Nephron progenitor cell (in vitro differentiated cells): Measurements from ENCODE around the gene MTIF3.

ENCODE experiments used
- DNase-seq: peaks from one replicate; pipeline ENCODE4 v3.0.0; 2021
- H3K27ac Mint-ChIP-seq: 2 replicates; pipeline ENCODE4 v1.8.0; 2021; ENCODE audit warnings: mild to moderate bottlenecking, moderate library complexity, mixed read lengths
- H3K27me3 Mint-ChIP-seq: 2 replicates; pipeline ENCODE4 v1.8.0; 2021; ENCODE audit warnings: mild to moderate bottlenecking, low read depth, mixed read lengths; ENCODE audit not compliant: poor library complexity
- H3K36me3 Mint-ChIP-seq: 2 replicates; pipeline ENCODE4 v1.8.0; 2021; ENCODE audit warnings: low read depth, mixed read lengths
- H3K4me1 Mint-ChIP-seq: 2 replicates; pipeline ENCODE4 v1.8.0; 2021; ENCODE audit warnings: mixed read lengths
- H3K4me3 Mint-ChIP-seq: 2 replicates; pipeline ENCODE4 v1.8.0; 2021; ENCODE audit warnings: mild to moderate bottlenecking, moderate library complexity, mixed read lengths
- H3K9me3 Mint-ChIP-seq: 2 replicates; pipeline ENCODE4 v1.8.0; 2021; ENCODE audit warnings: mild to moderate bottlenecking, moderate library complexity, mixed read lengths
- TF ChIP-seq, protein P1 (sequence below): fragments of 200-600 bp; sonication (generic); IDR thresholded peaks from 2 replicates; pipeline ENCODE4 v1.5.0; 2021; ENCODE audit warnings: antibody characterized with exemption

The MTIF3 gene

DNA sequence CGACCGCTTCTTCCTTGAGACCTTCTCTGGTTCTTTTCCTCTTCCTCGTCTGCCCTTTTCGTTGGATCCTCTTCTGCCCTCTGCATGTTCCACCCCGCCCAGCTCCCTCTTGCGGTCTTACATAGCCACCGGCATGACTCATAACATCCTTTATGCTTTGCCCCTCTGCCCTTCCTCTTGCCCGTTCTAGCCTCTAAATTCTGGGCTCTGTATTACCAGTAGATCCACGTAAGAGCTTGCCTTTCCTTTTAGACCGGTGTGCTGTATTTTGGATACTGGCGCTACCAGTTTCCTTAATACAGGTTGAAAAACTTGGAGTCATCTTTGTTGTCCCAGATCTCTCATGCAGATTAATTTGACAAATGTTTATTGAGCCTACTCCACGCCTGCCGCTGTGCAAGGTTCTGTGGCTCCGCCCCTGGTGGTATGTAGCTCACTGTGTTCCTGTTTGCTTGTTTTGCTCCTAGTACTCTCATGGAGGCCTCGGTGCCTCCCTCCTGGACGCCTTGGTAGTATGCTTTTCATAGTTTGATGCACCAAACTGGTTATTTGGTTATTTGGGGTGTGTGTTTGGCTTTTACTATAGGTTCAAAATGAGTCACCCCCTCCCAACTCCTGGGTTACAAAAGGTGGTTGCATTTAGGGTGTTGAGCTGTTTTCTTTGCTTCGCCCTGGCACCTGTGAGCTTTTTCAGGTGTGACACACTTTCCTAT, 24.3 kb downstream of the MTIF3 start:
- Mint-ChIP-seq H3K4me1 (peaks cover 52% of the 10 kb centered on the region), H3K9me3 (no peaks in the 10 kb centered on the region), H3K27me3 (peaks cover 2% of the 10 kb centered on the region), H3K27ac (peak overlapping the region; percentile 33), H3K4me3 (peak overlapping the region; percentile 79), H3K36me3 (peaks cover 29% of the 10 kb centered on the region)
- peak; percentile 40 for DNase-seq
- TF ChIP-seq, protein P1, sequence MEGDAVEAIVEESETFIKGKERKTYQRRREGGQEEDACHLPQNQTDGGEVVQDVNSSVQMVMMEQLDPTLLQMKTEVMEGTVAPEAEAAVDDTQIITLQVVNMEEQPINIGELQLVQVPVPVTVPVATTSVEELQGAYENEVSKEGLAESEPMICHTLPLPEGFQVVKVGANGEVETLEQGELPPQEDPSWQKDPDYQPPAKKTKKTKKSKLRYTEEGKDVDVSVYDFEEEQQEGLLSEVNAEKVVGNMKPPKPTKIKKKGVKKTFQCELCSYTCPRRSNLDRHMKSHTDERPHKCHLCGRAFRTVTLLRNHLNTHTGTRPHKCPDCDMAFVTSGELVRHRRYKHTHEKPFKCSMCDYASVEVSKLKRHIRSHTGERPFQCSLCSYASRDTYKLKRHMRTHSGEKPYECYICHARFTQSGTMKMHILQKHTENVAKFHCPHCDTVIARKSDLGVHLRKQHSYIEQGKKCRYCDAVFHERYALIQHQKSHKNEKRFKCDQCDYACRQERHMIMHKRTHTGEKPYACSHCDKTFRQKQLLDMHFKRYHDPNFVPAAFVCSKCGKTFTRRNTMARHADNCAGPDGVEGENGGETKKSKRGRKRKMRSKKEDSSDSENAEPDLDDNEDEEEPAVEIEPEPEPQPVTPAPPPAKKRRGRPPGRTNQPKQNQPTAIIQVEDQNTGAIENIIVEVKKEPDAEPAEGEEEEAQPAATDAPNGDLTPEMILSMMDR, result peak; percentile 29

DNA sequence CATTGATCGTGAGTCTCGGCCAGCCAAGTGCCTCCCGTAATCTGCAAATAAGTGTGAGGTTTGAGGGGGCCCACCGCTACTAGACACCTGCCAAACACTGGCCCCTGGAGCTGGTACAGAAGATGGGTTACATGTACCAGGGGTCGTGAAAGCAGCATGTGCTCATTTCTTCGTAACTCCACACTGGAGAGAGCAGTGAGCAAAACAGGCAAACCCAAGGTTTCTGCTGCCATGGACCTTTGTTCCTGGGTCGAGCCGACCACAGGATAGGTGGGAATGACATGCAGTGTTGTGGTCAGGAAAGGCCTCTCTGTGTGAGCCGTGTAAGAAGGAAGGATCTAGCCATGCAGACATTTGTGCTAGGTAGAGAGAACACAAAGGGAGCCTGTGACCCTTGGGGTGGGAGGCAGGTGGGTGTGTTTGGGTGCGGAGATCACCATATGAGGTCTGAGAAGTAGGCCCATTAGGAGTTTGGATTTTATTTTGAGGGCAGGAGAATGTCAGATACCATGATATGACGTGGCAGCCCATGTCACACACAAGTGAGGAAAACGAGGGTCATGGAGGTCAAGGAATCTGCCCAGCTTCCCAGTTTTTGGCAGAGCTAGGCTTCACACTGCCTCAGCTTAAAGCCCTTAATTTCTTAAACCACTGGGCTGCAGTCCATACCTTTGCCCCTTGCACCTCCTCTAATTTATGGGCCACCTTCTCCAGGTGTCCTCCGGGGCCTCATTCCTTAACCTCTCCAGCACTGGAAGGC, 25.0 kb downstream of the MTIF3 start:
- TF ChIP-seq, protein P1, result no peak
- no peak for DNase-seq
- peaks cover 21% of the 10 kb centered on the region for H3K36me3 Mint-ChIP-seq
- peak overlapping the region; percentile 79 for H3K4me3 Mint-ChIP-seq
- H3K4me1 Mint-ChIP-seq, result peaks cover 52% of the 10 kb centered on the region
- no peaks in the 10 kb centered on the region for H3K9me3 Mint-ChIP-seq
- H3K27me3 Mint-ChIP-seq, result peaks cover 2% of the 10 kb centered on the region
- peak overlapping the region; percentile 52 for H3K27ac Mint-ChIP-seq

DNA sequence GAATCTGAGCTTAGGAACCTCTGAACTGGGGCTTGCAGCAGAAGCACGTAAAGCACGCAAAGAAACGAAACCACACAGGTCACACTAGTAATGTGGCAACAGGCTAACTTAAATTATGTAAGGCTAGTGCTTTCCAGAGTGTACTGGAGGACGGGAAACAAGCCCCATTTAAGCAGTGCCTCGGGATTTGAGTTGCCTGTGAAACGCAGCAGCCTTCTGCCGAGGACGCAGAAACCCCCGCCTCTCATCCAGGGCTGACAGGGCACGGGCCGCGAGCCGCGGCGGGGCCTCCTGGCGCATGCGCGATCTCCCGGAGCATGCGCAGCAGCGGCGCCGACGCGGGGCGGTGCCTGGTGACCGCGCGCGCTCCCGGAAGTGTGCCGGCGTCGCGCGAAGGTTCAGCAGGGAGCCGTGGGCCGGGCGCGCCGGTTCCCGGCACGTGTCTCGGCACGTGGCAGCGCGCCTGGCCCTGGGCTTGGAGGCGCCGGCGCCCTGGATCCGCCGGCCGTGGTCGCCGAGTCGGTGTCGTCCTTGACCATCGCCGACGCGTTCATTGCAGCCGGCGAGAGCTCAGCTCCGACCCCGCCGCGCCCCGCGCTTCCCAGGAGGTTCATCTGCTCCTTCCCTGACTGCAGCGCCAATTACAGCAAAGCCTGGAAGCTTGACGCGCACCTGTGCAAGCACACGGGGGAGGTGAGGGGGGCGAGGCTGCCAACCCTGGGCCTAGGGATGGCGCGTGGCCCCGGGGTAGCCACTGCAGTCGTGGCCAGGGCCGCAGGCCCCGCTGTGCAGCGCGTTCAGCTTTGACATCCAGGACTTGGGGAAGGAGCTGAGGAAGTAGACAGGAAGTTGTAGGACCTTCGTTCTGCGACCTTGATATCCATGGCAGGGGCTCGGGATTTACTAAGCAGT, 25.9 kb downstream of the MTIF3 start, which contains the start of gene GTF3A:
GTF3A (plus strand) TSS at position 374 of the 912 bp plus-strand sequence.
- TF ChIP-seq, protein P1, result no peak
- no peaks in the 10 kb centered on the region for H3K9me3 Mint-ChIP-seq
- DNase-seq, result peak; percentile 88
- H3K27ac Mint-ChIP-seq, result peak within 1 kb of the TSS; percentile 52
- peaks cover 16% of the 10 kb centered on the region for H3K36me3 Mint-ChIP-seq
- H3K4me3 Mint-ChIP-seq, result peak within 1 kb of the TSS; percentile 79
- peaks cover 52% of the 10 kb centered on the region for H3K4me1 Mint-ChIP-seq
- H3K27me3 Mint-ChIP-seq, result peaks cover 3% of the 10 kb centered on the region

DNA sequence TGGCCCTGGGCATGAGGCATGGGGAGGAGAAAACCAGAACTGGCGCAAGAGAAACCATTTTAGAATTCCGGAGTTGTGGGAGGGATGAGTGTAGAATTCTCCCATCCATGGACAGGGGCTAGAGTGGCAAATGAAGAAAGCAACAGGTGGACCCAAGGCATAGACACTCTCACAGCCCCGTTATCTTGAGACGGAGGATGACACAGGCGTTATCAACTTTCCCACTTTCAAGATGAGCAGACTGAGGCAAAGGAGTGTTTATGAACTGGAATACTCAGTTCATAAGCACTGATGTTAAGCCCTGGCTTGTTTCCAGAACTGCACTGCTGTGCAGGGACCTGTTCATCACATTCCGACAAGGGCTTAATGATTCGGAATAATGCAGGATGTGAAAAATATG, 27.0 kb downstream of the MTIF3 start:
- H3K9me3 Mint-ChIP-seq, result no peaks in the 10 kb centered on the region
- H3K27ac Mint-ChIP-seq, result no peak overlapping the region
- peaks cover 7% of the 10 kb centered on the region for H3K27me3 Mint-ChIP-seq
- peaks cover 13% of the 10 kb centered on the region for H3K36me3 Mint-ChIP-seq
- TF ChIP-seq, protein P1, result no peak
- peaks cover 50% of the 10 kb centered on the region for H3K4me1 Mint-ChIP-seq
- no peak for DNase-seq
- H3K4me3 Mint-ChIP-seq, result peak overlapping the region; percentile 77

DNA sequence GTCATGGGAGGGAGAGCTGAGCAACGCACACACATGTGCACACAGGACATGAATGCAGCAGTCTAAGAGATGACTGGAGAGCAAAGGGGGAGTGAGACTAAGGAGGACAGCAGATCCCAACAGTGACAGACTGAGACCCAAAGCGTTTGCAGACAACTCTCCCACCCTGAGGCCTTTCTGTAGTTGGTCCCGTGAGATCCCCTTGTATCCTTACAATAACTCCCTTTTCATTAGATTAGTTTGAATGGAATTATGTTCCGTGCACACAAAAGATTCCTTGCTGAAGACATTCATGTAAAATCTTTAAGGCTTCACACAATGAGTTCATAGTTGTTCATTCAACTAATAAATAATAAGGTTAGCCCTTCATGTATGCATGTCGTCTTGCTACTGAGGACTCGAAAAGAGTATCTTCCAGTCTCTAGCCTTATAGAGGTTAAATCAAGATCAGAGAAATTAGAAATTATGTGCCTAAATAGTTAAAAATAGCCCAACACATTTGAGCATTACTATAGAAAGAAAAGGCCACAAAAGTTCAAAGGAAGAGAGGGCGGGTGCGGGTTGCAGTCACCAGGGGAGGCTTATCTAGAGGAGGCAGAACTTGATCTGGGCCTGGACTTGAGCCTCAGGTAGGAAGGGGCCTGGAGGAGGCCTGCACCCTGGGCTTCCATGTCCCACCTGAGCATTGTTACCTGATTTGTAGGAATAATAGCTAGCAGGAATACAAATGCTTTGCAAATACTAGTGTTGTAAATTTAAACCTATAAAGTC, 29.1 kb downstream of the MTIF3 start:
- no peak overlapping the region for H3K4me3 Mint-ChIP-seq
- peaks cover 29% of the 10 kb centered on the region for H3K4me1 Mint-ChIP-seq
- no peak overlapping the region for H3K27ac Mint-ChIP-seq
- H3K27me3 Mint-ChIP-seq, result peaks cover 7% of the 10 kb centered on the region
- no peaks in the 10 kb centered on the region for H3K9me3 Mint-ChIP-seq
- TF ChIP-seq, protein P1, result no peak
- no peaks in the 10 kb centered on the region for H3K36me3 Mint-ChIP-seq
- no peak for DNase-seq
